Vagina (tissue), 2 donors: ENCODE results near the gene RASAL2. TPM values are rescaled to one million over a fixed set of nuclear protein-coding genes. Genes with fewer than 3 reads are reported as not detected.

ENCODE experiments used
- DNase-seq, 2 donors: peaks; one replicate each; pipeline ENCODE4 v3.0.0-alpha.2; 2017; ENCODE audit errors: extremely low spot score in 2 of 2
- H3K27ac ChIP-seq: fragments of 200-600 bp; sonication (generic); one replicate; pipeline ENCODE4 v1.5.1; 2019
- H3K27me3 ChIP-seq: fragments of 200-600 bp; sonication (generic); one replicate; pipeline ENCODE4 v1.5.1; 2019
- H3K36me3 ChIP-seq, 2 donors: fragments of 200-600 bp; sonication (generic); one replicate each; pipeline ENCODE4 v1.5.1; 2017 to 2019
- H3K4me1 ChIP-seq: fragments of 200-600 bp; sonication (generic); one replicate; pipeline ENCODE4 v1.5.1; 2019
- H3K4me3 ChIP-seq, 2 donors: fragments of 200-600 bp; sonication (generic); 1 replicate in 1 of 2; 2 replicates in 1 of 2; pipeline ENCODE4 v1.5.1; 2016 to 2019
- H3K9me3 ChIP-seq: fragments of 200-600 bp; sonication (generic); one replicate; pipeline ENCODE4 v1.5.1; 2019
- CTCF ChIP-seq, 3 experiments: fragments of 450-650 bp in 2 of 3; fragments of 200-600 bp in 1 of 3; sonication (generic) in 1 of 3; IDR thresholded peaks; one replicate each; pipeline ENCODE4 v1.5.1; 2017 to 2019; ENCODE audit warnings: antibody characterized with exemption in 3 of 3, mild to moderate bottlenecking in 2 of 3, moderate library complexity in 2 of 3
- POLR2A ChIP-seq, 2 donors: fragments of 450-650 bp; IDR thresholded peaks; one replicate each; pipeline ENCODE4 v1.6.1; 2017; ENCODE audit warnings: antibody characterized with exemption in 2 of 2, mild to moderate bottlenecking in 2 of 2, moderate library complexity in 2 of 2
- POLR2AphosphoS5 ChIP-seq, 2 donors: sonication (generic); formaldehyde crosslinking; IDR thresholded peaks; one replicate each; pipeline ENCODE4 v1.9.0; 2017; ENCODE audit warnings: antibody characterized with exemption in 2 of 2, mild to moderate bottlenecking in 2 of 2, low read depth in 1 of 2; ENCODE audit not compliant: insufficient read depth in 1 of 2
- intact Hi-C: fragments of 100-400 bp; cut with DNase I; formaldehyde crosslinking; loops from one replicate; pipeline ENCODE4 v1.15.1; 2023
- total RNA-seq: library from RNA; depleted of rRNA; stranded (reverse); fragments of >200 nt; gene quantifications from one replicate; pipeline ENCODE4 v1.2.3, GENCODE V29; 2016

The RASAL2 gene
- total RNA-seq, 1 donor from 2014 or later = 25.5 TPM

- H3K36me3 ChIP-seq = no peaks in the 10 kb centered on the region
- DNase-seq = no peak
- H3K4me3 ChIP-seq = no peak overlapping the region
- intact Hi-C loops = no loop called here
- H3K4me1 ChIP-seq = no peaks in the 10 kb centered on the region
- no peak overlapping the region for H3K27ac ChIP-seq
- H3K27me3 ChIP-seq = no peaks in the 10 kb centered on the region
- no peaks in the 10 kb centered on the region for H3K9me3 ChIP-seq
- TF ChIP-seq POLR2A (IDR thresholded peaks at IDR 0.05) = no peak
- no peak for TF ChIP-seq CTCF (IDR thresholded peaks at IDR 0.05)
- TF ChIP-seq POLR2AphosphoS5 (IDR thresholded peaks at IDR 0.05; ENCODE audit: insufficient read depth in 1 of 2, low read depth in 1 of 2) = no peak
Observed at GRCh38 chr1:178155481-178156255, 61.8 kb downstream of the RASAL2 start.

- DNase-seq = no peak
- H3K9me3 ChIP-seq = no peaks in the 10 kb centered on the region
- no peaks in the 10 kb centered on the region for H3K36me3 ChIP-seq
- H3K27me3 ChIP-seq = no peaks in the 10 kb centered on the region
- no peak overlapping the region for H3K4me3 ChIP-seq
- TF ChIP-seq POLR2A (IDR thresholded peaks at IDR 0.05) (no peak), CTCF (IDR thresholded peaks at IDR 0.05) (no peak), POLR2AphosphoS5 (IDR thresholded peaks at IDR 0.05; ENCODE audit: insufficient read depth in 1 of 2, low read depth in 1 of 2) (no peak)
- no peaks in the 10 kb centered on the region for H3K4me1 ChIP-seq
- H3K27ac ChIP-seq = no peak overlapping the region
- intact Hi-C loops = no loop called here
Observed at GRCh38 chr1:178160736-178161475, 67.0 kb downstream of the RASAL2 start.

GRCh38 chr1:178161516-178161915 lies 67.6 kb downstream of the RASAL2 start:
- Histone ChIP-seq H3K27ac (no peak overlapping the region), H3K36me3 (no peaks in the 10 kb centered on the region), H3K4me3 (no peak overlapping the region), H3K27me3 (no peaks in the 10 kb centered on the region), H3K4me1 (no peaks in the 10 kb centered on the region), H3K9me3 (no peaks in the 10 kb centered on the region)
- intact Hi-C loops = no loop called here
- DNase-seq = no peak
- TF ChIP-seq POLR2AphosphoS5 (IDR thresholded peaks at IDR 0.05; ENCODE audit: insufficient read depth in 1 of 2, low read depth in 1 of 2) = no peak
- TF ChIP-seq POLR2A (IDR thresholded peaks at IDR 0.05) = no peak
- TF ChIP-seq CTCF (IDR thresholded peaks at IDR 0.05) = no peak

- Histone ChIP-seq H3K36me3 (no peaks in the 10 kb centered on the region), H3K4me3 (no peak overlapping the region), H3K4me1 (no peaks in the 10 kb centered on the region), H3K27ac (no peak overlapping the region), H3K9me3 (no peaks in the 10 kb centered on the region), H3K27me3 (no peaks in the 10 kb centered on the region)
- no peak for TF ChIP-seq CTCF (IDR thresholded peaks at IDR 0.05)
- TF ChIP-seq POLR2A (IDR thresholded peaks at IDR 0.05) = no peak
- no peak for TF ChIP-seq POLR2AphosphoS5 (IDR thresholded peaks at IDR 0.05; ENCODE audit: insufficient read depth in 1 of 2, low read depth in 1 of 2)
- no peak for DNase-seq
- intact Hi-C loops = no loop called here
Observed at GRCh38 chr1:178165196-178165595, 71.3 kb downstream of the RASAL2 start.
